ENCODE results near the gene GALNT17.

Gene GALNT17

DNA sequence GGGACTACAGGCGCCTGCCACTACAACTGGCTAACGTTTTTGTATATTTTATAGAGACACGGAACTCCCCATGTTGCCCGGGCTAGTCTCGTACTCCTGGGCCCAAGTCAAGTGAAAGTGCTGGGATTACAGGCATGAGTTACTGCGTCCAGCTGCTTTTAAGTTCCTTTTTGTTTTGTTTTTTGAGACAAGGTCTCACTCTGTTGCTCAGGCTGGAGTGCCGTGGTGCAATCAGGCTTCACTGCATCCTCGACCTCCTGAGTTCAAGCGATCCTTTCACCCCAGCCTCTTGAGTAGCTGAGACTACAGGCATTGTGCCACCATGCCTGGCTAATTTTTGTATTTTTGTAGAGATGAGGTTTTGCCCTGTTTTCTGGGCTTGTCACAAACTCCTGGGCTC, 155.0 kb downstream of the GALNT17 start:
- no peak for DNase-seq

GRCh38 chr7:71290452-71290851, 158.5 kb downstream of the GALNT17 start:
- no peak for DNase-seq

DNA sequence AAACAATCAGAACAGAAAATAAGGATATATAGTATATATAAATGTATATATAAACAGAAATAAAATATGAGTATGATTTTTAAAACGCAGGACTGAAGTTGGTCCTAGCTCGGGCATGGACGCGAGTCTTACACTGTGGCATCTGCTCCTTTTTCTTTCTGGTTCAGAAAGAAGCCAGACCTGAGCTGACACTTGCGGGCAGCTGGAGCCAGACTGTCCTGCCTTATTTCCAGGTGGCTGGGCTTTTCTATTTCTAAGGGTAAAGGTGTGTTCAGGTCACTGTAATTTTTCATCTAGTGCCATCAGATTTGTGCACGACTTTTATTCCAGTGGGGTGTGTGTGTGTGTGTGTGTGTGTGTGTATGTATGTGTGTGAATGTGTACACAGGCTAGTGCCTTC, 166.4 kb downstream of the GALNT17 start:
- DNase-seq, result no peak

DNA sequence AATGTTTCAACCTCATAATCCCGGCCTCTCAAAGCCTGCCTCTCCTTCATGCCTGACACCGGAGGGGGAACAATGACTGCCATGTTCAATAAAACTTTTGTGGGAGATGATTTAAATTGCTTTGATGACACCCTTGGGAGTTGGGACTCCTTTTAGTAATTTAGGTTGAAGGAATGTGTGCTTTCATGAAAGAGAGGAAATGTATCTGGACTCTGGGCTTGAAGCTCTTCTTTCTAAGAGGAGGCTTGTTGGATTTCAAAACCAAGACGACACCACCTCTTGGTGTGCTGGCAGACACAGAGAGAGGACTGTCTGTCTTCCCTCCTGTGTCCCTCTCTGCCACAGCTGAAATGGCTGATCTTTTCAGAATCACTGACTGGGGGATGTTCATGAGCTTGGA, 168.1 kb downstream of the GALNT17 start:
- no peak for DNase-seq

DNA sequence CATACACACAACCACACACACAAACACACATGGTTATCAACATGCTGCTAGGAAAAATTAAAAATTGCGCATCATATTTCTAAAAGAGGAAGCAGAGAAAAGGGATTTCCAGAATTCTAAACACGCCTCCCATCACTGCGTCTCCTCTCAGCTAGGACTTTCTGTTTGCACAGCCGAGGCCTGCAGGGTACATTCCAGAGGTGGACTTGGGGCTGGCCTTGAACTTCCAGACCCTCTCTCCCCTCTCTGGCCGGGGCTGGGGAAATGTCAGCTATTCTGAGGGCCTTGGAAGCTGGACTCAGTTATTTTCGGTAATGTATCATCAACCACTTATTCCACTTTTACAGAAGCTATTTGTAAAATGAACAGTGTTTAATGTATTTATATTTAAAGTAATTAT, 168.7 kb downstream of the GALNT17 start:
- DNase-seq, result no peak

- no peak for DNase-seq
Observed at GRCh38 chr7:71301167-71301566, 169.2 kb downstream of the GALNT17 start.

- DNase-seq, result no peak
Observed at GRCh38 chr7:71303566-71303965, 171.6 kb downstream of the GALNT17 start.

GRCh38 chr7:71308096-71308495, 176.2 kb downstream of the GALNT17 start:
- no peak for DNase-seq

DNA sequence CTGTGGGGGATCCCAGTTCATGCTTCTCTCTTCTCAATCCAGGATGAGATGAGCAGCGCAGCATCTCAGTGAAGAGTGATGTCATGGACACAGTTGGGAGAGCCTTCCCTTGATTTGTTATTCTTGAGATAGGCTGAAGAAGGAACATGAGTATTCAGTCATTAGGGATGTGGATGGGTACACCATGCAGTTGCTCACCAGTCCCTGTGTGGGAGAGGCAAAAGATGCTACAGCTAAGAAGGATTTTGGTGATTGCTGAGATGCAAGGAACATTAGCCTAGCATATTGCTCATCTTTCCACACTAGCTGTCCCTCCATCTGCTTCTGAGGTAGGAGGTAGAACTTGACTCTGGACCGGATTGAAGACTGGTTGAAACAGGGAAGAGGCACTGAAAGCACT, 179.6 kb downstream of the GALNT17 start:
- no peak for DNase-seq

- DNase-seq, result no peak
Observed at GRCh38 chr7:71312755-71313490, 181.0 kb downstream of the GALNT17 start.

- DNase-seq, result no peak
Observed at GRCh38 chr7:71313553-71313952, 181.6 kb downstream of the GALNT17 start.

GRCh38 chr7:71320916-71321315, 189.0 kb downstream of the GALNT17 start:
- no peak for DNase-seq

- no peak for DNase-seq
Observed at GRCh38 chr7:71322201-71322600, 190.3 kb downstream of the GALNT17 start.

DNA sequence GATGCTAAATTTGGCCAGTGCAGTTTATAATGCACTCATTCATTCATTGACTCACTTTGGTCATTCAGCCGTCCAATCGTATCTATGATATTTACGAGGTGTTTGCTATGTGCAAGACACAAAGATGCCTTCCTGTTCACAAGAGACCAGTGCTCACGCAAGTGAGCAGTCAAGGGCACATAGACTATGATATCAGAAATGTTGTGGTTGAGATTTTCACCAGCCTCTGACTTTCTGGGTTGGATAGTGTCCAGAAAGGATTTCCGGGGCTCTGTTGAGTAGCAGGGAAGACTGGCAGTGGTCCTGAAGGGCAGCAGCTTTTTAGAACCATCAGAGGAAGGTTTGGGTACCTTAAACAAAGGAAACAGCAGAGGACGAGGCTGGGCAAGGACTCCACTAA, 191.8 kb downstream of the GALNT17 start:
- DNase-seq, result no peak

- no peak for DNase-seq
Observed at GRCh38 chr7:71325151-71325550, 193.2 kb downstream of the GALNT17 start.

DNA sequence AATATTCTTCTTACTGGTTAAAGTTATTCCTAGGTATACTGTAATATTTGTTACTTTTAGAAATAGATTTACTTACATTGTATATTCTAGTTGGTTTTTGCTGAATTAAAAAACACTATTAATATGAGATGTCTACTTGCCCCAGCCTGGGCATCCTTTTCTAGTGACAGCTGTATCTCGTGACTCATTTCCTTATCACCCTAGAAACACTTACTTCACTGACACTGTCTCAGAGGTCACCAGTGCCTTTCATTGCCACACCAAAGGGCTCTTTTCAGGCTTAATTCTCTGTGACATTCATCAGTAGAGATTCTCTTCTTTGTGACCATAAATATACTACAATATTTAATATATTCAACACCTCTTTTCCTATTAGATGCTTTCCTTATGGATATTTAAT, 194.7 kb downstream of the GALNT17 start:
- no peak for DNase-seq

- DNase-seq, result no peak
Observed at GRCh38 chr7:71327946-71328345, 196.0 kb downstream of the GALNT17 start.

- DNase-seq, result no peak
Observed at GRCh38 chr7:71329030-71329660, 197.2 kb downstream of the GALNT17 start.

- no peak for DNase-seq
Observed at GRCh38 chr7:71332207-71332606, 200.3 kb downstream of the GALNT17 start.

GRCh38 chr7:71334541-71334940, 202.6 kb downstream of the GALNT17 start:
- no peak for DNase-seq

GRCh38 chr7:71338866-71339265, 206.9 kb downstream of the GALNT17 start:
- DNase-seq, result no peak

DNA sequence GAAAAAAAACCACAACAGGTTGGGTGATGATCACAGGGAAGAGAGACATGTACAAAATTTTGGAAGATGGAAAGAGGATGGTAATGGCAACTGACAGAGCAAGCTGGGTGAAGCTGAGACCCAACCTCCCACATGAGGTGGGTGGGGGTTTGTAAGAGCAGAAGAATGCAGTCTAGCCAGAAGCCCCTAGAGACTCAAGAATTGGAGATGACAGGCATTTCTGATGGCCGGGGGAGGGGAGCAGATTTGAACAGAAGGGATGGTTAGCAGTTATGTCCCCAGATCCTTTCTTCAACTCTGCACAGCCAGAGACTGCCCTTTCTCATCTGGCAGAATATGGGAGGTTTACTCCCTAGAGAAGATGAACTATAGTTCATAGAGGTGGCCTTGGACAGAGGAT, 208.0 kb downstream of the GALNT17 start:
- DNase-seq, result no peak

DNA sequence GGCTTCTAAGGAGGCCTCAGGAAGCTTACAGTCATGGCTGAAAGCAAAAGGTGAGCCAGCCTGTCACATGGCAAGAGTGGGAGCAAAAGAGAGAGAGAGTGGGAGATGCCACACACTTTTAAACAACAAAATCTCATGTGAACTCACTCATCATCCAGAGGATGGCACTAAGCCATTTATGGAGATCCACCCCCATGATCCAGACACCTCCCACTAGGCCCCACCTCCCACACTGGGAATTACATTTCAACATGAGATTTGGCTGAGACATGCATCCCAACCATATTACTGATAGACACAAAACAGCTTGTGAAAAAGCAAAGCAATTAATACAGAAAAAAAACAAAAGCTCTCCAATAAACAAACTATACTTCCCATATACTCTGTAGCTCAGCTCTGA, 210.3 kb downstream of the GALNT17 start:
- DNase-seq, result no peak

DNA sequence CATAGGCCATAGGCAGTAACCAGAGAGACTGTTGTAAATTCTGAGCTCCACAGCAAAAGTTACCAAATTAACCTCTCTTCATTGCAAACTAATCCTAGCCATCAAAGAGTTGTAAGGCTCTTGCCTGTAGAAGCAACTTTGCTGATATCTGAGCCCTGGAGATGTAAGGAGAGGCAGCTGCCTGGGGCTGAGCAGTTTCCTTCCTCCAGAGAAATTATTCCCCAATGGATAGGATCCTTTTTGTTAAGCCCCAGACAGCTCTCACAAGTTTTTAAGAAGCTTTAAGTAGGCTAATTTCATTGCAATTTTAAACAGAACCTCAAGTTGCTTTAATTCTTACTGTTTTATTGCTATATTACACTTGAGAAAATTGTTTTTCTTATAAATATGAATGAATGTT, 211.1 kb downstream of the GALNT17 start:
- no peak for DNase-seq

GRCh38 chr7:71343892-71344291, 211.9 kb downstream of the GALNT17 start:
- no peak for DNase-seq
